Right cardiac atrium (tissue), 5 donors: ENCODE results near the gene INSC. TPM values are rescaled to one million over a fixed set of nuclear protein-coding genes. Genes with fewer than 3 reads are reported as not detected.

Source experiments
- ATAC-seq, 2 donors: fragments of 200-7000 bp; cut with Tn5 transposase; one replicate each; pipeline versions ENCODE4 v1.8.0 to v1.9.1; 2020; ENCODE audit warnings: moderate library complexity in 2 of 2, mild to moderate bottlenecking in 1 of 2
- DNase-seq, 3 donors: peaks; one replicate each; pipeline ENCODE4 v3.0.0-alpha.2; 2020
- H3K27ac ChIP-seq: one replicate; pipeline ENCODE4 v1.5.1; 2013; ENCODE audit warnings: mild to moderate bottlenecking, low read length, control low read depth, moderate library complexity
- H3K27me3 ChIP-seq: one replicate; pipeline ENCODE4 v1.6.1; 2013; ENCODE audit not compliant: control insufficient read depth, insufficient read depth
- H3K4me1 ChIP-seq: one replicate; pipeline ENCODE4 v1.6.1; 2013; ENCODE audit warnings: low read length; ENCODE audit not compliant: control insufficient read depth, insufficient read depth
- H3K4me3 ChIP-seq: one replicate; pipeline ENCODE4 v1.5.1; 2013; ENCODE audit warnings: low read length, control low read depth
- H3K9me3 ChIP-seq: one replicate; pipeline ENCODE4 v1.6.1; 2013; ENCODE audit warnings: low read length; ENCODE audit not compliant: control insufficient read depth
- WGBS: extraction: QIAGEN DNeasy Blood & Tissue Kit; methylation state at CpG from one replicate; pipeline ENCODE4 v1.1.7; 2013; 5-methylcytosine and 5-hydroxymethylcytosine counted together
- intact Hi-C, 4 donors: fragments of 100-400 bp; cut with DNase I; formaldehyde crosslinking; loops; one replicate each; pipeline versions ENCODE4 v1.11.0 to v1.14.0; 2022 to 2023
- polyA plus RNA-seq: library from polyadenylated mRNA; stranded (reverse); fragments of 200-250 nt; gene quantifications from one replicate; pipeline ENCODE4 v1.2.3, GENCODE V29; 2013
- total RNA-seq, 4 donors: library from RNA; stranded (reverse); fragmentation: NEBNext Ultra II Directional; extraction: Animal tissue kit (Norgen Biotek cat#: 25700); gene quantifications; one replicate each; pipeline ENCODE4 v1.2.1, GENCODE V29; 2021
- donor health status: healthy with polysubstance abuse.
- donor health status: DM: no; HTN: yes; CAD: no.
- donor health status: DM: no; HTN: no; CAD: no.
- donor health status: DM: no; HTN: yes; CAD: no; lungs with severe emphysema.
- donor health status: DM: yes; HTN: yes; CAD: no.

INSC gene
- total and polyA plus RNA-seq, 5 donors, result 0.91 to 1.0 (median 0.95) TPM

GRCh38 chr11:15258433-15259165, 143.9 kb downstream of the INSC start:
- no peaks in the 10 kb centered on the region for H3K27me3 ChIP-seq
- no peak for ATAC-seq
- no peak overlapping the region for H3K27ac ChIP-seq
- H3K4me3 ChIP-seq, result no peak overlapping the region
- H3K9me3 ChIP-seq, result no peaks in the 10 kb centered on the region
- 35% methylated on average over 3 of the region's 3 CpGs for WGBS
- no peaks in the 10 kb centered on the region for H3K4me1 ChIP-seq
- DNase-seq, result no peak
- intact Hi-C loops, result no loop called here

GRCh38 chr11:15266999-15267398, 152.3 kb downstream of the INSC start:
- DNase-seq (no peak), ATAC-seq (no peak)
- intact Hi-C loops, result no loop called here
- Histone ChIP-seq H3K27me3 (no peaks in the 10 kb centered on the region), H3K27ac (no peak overlapping the region), H3K9me3 (no peaks in the 10 kb centered on the region), H3K4me1 (no peaks in the 10 kb centered on the region), H3K4me3 (no peak overlapping the region)
- 89% methylated on average over 1 of the region's 1 CpG for WGBS

DNA sequence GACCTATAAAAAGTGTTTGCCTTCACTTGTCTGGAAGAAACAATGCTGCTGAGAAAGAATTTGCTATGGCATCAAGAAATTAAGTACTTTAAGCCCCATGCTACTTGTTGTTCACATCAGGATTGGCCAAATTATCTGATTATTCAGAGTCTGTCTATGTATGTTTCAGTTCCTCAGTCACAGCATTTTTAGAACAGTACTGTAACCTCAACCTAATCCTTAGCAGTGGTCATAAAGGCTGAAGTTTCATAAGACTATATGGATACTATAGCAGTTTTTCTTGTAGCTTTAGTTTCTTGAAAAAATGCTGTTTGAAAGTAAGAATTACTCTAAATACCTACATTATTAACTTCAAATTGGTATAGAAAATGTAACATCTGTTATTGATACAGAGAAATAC, 153.9 kb downstream of the INSC start:
- Histone ChIP-seq H3K27me3 (no peaks in the 10 kb centered on the region), H3K9me3 (no peaks in the 10 kb centered on the region), H3K4me1 (no peaks in the 10 kb centered on the region), H3K4me3 (no peak overlapping the region), H3K27ac (no peak overlapping the region)
- intact Hi-C loops, result no loop called here
- ATAC-seq (no peak), DNase-seq (no peak)

DNA sequence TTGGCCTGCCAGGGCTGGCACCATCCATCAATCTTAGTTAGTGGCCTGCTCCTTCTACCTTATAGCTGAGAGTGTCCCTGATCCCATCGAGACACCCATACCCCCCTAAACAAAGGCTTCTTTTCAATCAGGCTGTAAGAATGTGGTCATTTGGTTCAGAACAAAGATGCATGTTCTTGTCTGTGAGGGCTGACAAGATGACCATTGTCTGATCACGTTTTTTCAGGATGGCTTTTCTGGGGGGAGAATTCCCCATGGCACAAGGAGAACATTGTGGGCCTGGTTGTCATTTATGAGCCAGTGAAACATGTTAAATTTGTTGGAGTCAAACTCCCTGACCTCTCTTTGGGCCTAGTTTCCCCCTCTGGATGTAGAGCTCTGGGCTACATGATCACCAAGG, 160.4 kb downstream of the INSC start:
- H3K9me3 ChIP-seq, result no peaks in the 10 kb centered on the region
- H3K4me1 ChIP-seq, result no peaks in the 10 kb centered on the region
- DNase-seq (no peak), ATAC-seq (no peak)
- intact Hi-C loops, result no loop called here
- H3K27ac ChIP-seq, result no peak overlapping the region
- WGBS, result 64% methylated on average over 2 of the region's 2 CpGs
- no peaks in the 10 kb centered on the region for H3K27me3 ChIP-seq
- H3K4me3 ChIP-seq, result no peak overlapping the region

GRCh38 chr11:15276621-15277020, 161.9 kb downstream of the INSC start:
- Histone ChIP-seq H3K9me3 (no peaks in the 10 kb centered on the region), H3K27ac (no peak overlapping the region), H3K4me1 (no peaks in the 10 kb centered on the region), H3K4me3 (no peak overlapping the region), H3K27me3 (no peaks in the 10 kb centered on the region)
- ATAC-seq, result no peak
- no peak for DNase-seq
- 25% methylated on average over 3 of the region's 3 CpGs for WGBS
- intact Hi-C loops, result no loop called here

DNA sequence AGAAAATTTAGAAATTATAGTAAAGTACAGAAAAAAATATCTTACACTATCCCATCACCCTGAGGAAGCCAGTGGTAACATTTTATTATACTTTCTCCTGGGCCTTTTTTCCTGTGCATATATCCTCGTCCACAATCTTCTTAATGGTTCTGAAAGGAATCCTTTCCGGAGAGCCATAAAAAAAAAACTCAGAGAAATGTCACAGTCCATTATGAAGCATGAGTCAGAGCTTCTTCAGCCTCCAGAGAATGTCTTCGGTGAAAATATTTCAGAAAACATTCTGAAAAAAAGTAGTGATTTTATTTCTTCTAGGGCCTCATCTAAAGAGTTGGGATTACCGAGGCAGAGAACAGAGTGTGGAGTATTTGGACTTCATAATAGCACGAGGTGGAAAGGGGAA, 163.4 kb downstream of the INSC start:
- no peak overlapping the region for H3K27ac ChIP-seq
- H3K4me3 ChIP-seq, result no peak overlapping the region
- no peak for DNase-seq
- no peaks in the 10 kb centered on the region for H3K4me1 ChIP-seq
- H3K27me3 ChIP-seq, result no peaks in the 10 kb centered on the region
- 57% methylated on average over 5 of the region's 5 CpGs for WGBS
- ATAC-seq, result no peak
- intact Hi-C loops, result no loop called here
- no peaks in the 10 kb centered on the region for H3K9me3 ChIP-seq

GRCh38 chr11:15280393-15280792, 165.7 kb downstream of the INSC start:
- H3K4me1 ChIP-seq, result no peaks in the 10 kb centered on the region
- DNase-seq (no peak), ATAC-seq (no peak)
- H3K9me3 ChIP-seq, result no peaks in the 10 kb centered on the region
- no peaks in the 10 kb centered on the region for H3K27me3 ChIP-seq
- no peak overlapping the region for H3K4me3 ChIP-seq
- no peak overlapping the region for H3K27ac ChIP-seq
- intact Hi-C loops, result no loop called here

DNA sequence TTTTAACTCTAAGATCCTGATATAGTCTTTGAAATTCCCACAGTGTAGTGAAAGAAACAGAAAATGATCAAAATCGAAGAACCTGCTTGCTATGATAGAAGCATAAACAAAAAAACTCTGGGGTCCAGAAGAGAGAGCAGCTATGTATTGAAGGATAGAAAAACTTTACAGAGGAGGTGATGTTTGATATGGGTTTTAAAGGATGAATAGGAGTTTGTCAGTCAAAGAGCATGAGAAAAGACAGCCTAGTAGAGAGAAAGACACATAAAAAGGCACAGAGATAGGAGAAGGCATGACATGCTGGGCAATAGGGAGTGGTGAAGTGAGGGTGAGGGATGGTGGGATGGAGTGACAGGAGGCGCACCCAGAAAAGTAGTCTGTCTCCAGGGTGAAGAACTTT, 168.0 kb downstream of the INSC start:
- 80% methylated on average over 2 of the region's 2 CpGs for WGBS
- no peaks in the 10 kb centered on the region for H3K27me3 ChIP-seq
- no peak overlapping the region for H3K4me3 ChIP-seq
- no peaks in the 10 kb centered on the region for H3K4me1 ChIP-seq
- DNase-seq, result no peak
- H3K27ac ChIP-seq, result no peak overlapping the region
- no peaks in the 10 kb centered on the region for H3K9me3 ChIP-seq
- no peak for ATAC-seq
- intact Hi-C loops, result no loop called here

DNA sequence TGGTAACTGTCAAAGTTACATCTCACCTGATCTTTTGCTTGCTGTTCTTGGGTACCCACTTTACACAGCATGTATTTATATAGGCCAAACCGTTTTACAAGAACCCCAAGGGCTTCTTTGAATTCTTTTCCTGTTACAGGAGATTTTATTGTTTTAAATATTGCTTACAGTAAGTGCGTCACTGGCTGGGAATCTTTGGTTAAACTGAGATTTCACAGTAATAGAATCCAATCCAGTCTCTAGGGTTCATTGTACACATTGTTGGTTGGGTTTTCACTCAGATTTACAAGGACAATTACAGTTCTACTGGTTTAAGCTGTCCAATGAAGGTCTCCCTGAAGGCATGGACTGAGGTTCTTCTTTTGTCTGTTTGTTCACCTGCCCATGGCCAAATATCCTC, 171.7 kb downstream of the INSC start:
- no peak for ATAC-seq
- 71% methylated on average over 2 of the region's 2 CpGs for WGBS
- intact Hi-C loops, result no loop called here
- Histone ChIP-seq H3K4me3 (no peak overlapping the region), H3K27me3 (no peaks in the 10 kb centered on the region), H3K9me3 (no peaks in the 10 kb centered on the region), H3K4me1 (no peaks in the 10 kb centered on the region), H3K27ac (no peak overlapping the region)
- DNase-seq, result no peak

GRCh38 chr11:15288863-15289262, 174.1 kb downstream of the INSC start:
- intact Hi-C loops, result no loop called here
- ATAC-seq, result no peak
- Histone ChIP-seq H3K4me1 (no peaks in the 10 kb centered on the region), H3K9me3 (no peaks in the 10 kb centered on the region), H3K27ac (no peak overlapping the region), H3K27me3 (no peaks in the 10 kb centered on the region), H3K4me3 (no peak overlapping the region)
- 69% methylated on average over 2 of the region's 2 CpGs for WGBS
- no peak for DNase-seq

DNA sequence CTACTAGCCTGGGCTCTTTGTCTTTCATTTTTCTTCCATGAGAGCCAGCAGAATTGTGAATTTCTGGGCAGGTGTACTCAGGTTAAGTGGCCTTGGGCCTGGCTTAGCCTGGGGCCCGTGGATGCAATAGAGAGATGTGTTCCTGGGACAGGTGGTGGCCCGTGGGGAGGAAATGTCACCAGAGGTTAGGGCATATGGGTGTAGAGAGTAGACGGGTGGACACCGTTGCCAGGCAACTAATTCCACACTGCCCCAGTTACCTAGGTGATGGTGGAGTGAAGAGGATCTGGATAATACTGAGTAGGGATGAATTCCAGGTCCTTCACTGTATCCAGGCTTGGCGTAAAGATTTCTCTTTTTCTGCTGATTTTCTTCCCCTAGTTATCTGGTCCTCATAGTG, 175.0 kb downstream of the INSC start:
- no peaks in the 10 kb centered on the region for H3K27me3 ChIP-seq
- H3K9me3 ChIP-seq, result no peaks in the 10 kb centered on the region
- no peak overlapping the region for H3K27ac ChIP-seq
- no peak overlapping the region for H3K4me3 ChIP-seq
- intact Hi-C loops, result no loop called here
- ATAC-seq, result no peak
- no peak for DNase-seq
- no peaks in the 10 kb centered on the region for H3K4me1 ChIP-seq
- 91% methylated on average over 5 of the region's 5 CpGs for WGBS

DNA sequence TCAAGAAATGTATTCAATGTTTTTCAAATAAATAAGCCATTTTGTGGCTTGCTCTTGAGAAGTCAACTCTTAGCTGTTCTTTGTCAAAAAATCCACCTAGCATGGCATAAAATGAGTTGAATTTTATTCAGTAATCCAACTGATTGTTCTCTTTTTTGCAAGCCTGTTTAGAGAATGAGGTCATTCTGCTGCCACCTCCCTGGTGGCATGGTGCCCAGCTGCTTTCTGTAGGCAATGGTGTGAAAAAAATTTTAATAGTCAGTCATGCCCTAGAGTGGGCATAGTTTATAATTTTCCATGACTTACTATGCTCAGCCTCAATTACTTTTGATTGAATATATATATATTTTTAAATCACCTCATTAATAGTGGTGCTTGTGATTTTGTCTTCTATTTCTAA, 177.2 kb downstream of the INSC start:
- Histone ChIP-seq H3K27ac (no peak overlapping the region), H3K4me1 (no peaks in the 10 kb centered on the region), H3K4me3 (no peak overlapping the region), H3K9me3 (no peaks in the 10 kb centered on the region), H3K27me3 (no peaks in the 10 kb centered on the region)
- ATAC-seq (no peak), DNase-seq (peak; percentile 25 to 68 (median 60))
- intact Hi-C loops, result no loop called here
